ENCODE results near the gene THSD8.
"Not testable (repeated sequence)": the region's sequence is repeated elsewhere in the genome, so short reads cannot be mapped to it uniquely, and the experiment has no call there.

The THSD8 gene

DNA sequence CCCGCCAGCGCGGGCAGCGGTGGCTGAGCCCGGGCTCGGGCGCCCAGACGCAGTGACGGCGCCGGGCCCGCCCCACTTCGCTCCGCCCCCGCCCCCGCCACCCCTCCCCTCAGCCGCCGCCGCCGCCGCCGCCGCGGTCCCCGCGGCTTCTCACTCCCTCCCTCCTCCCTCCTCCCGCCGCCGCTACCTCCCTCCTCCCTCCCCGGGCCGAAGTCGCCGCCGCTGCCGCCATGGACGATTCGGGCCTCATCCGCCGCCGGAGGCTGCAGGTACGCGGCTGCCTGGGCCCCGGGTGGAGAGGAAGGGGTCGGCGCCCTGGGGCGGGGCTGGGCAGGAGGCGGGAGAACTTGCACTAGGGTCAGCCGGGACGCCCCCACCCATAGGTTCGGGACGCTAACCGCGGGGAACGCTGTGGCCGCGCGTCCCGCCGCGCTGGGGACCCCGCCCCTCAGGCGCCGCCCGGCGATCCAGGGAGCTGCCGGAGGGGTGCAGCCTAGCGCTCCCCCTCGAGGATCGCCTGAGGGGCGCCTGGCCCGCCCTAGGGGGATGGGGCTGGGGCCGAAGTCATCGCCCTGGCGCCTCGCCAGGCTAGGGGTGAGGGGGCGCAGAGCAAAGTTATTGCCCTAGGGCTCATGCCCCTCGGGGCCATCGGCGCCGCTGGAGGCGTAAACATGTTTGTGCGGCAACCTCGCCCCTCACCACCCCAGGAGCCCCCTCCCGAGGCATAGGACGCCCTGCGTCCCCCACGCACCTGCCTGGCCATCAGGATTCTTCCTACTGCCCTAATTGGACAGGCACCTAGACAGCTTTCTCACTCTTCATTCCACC lies 32.1 kb downstream of the THSD8 start:
- DNase-seq: no peak

DNA sequence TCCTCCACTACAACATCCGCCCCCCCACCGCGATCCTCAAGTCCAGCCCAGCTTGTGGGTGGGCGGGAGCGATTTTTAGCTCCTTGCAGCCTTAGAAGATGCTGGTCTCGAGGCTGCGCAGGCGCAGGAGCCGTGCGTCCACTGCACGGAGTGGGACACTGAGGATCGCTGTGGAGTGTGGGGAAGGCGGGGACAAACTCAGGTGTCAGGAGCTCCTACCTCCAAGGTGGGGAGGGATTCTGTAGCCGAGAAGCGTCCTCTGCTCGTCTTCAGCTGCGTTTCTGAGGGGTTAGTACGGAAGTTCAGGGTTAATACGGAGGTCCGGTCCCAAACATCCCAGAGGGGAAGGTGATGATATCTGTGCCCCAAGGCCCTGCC lies 32.7 kb downstream of the THSD8 start, which contains the start of gene RTBDN:
TSS of gene RTBDN (minus strand) at position 14 of the 378 bp plus-strand sequence. CDS start 4,600 bp downstream, outside the sequence.
- DNase-seq: no peak

DNA sequence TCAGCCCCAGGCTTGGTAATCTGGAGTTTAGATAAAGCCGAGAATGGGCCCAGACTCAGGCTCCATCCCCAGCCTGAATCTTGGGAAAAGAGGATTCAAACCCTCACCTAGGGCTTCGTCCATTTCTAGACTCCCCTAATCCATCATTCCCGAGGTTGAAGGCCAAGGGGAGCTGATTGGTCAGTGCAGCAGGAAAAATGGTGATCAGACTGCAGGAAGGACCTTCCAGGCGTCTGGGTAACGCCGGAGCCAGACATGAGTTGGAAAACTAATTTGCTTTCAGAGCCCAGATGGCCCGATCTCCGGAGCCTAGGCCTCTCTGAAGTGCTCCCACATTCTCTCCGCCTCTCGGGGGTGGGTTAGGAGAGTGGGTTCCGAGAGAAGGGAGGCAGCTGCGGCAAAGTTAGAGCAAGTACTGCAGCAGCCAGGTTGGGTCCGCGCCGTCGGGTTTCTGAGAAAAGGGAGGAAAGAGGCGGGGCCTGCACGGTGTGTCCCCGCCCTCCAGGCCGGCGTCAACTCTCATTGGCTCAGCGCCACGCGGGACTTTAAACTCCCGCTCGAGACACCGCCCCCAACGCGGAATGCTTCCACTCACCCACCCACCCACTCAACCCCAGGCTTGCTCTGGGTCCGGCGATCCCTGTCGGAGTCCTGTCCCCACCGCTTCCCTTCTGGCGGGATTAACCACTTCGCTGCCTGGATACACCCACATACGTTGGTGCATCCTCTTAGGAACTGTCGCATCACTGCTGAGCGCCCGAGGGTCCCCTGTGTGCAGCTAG lies 33.3 kb downstream of the THSD8 start:
- no peak for DNase-seq

DNA sequence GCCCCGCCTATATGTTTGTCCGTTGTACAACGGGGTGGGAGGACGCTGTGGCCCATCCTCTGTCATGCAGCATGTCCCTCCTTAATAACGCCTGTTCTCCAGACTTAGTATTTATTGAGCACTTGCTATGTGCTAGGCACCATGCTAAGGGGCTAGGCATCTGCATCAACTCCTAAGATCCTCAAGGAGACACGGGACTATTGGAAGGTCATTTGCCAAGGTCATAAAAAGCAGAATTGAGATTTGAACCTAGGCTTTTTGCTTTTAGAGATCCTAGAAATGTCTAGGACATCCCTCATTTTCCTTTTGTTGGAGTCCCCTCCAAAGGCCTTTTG lies 34.6 kb downstream of the THSD8 start:
- DNase-seq: no peak

DNA sequence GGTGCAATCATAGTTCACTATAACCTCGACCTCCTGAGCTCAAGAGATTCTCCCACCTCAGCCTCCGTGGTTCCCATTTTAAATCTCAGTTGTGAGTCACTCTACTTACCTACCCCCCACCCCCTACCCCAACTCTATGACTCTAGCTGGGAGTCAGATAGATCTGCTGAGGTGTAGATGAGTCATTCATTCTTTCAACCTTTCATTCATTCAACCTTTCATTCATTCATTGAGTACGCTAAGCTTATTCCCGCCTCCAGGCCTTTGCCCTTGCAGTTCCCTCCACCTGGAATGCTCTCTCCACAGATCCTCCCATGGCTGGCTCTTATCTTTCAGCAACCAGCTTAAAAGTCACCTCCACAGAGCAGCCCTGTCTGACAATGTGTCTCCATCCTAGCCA lies 35.4 kb downstream of the THSD8 start:
- no peak for DNase-seq

DNA sequence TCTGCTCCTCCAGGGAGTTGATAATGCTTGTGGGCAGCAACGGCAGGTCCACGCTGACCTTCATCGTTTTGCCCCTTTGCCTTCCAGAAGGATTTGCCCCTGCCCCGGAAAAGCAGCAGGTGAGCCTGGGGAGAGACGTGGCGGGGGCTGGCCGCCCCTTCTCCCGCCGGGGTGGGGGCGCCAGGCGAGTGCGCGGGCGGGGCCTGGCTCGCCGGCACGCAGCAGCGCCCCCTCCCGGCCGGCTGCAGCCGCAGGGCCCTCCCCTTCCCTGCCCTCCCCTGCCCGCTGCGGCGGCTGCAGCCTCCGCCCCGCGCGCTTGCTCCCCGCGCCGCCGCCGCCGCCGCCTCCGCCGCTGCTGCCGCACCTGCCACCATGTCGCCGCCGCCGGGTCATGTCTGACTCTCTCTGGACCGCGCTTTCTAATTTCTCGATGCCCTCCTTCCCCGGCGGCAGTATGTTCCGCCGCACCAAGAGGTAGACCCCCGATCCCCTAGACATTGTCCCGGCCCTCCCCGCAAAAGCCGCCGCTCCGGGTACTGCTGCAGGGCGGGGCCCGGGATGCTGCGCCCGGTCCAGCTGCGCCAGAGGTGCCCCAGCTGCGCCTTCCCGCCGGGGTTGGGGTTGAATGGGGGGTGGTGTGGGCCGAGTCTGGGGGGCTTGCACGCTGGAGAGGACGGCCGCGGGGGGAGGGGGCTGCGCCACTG lies 36.5 kb downstream of the THSD8 start, which contains the start of gene MAST1:
TSS of gene MAST1 (plus strand) at position 334 of the 704 bp plus-strand sequence. CDS start at position 392, 58 bp downstream.
- peak; percentile 5 for DNase-seq

DNA sequence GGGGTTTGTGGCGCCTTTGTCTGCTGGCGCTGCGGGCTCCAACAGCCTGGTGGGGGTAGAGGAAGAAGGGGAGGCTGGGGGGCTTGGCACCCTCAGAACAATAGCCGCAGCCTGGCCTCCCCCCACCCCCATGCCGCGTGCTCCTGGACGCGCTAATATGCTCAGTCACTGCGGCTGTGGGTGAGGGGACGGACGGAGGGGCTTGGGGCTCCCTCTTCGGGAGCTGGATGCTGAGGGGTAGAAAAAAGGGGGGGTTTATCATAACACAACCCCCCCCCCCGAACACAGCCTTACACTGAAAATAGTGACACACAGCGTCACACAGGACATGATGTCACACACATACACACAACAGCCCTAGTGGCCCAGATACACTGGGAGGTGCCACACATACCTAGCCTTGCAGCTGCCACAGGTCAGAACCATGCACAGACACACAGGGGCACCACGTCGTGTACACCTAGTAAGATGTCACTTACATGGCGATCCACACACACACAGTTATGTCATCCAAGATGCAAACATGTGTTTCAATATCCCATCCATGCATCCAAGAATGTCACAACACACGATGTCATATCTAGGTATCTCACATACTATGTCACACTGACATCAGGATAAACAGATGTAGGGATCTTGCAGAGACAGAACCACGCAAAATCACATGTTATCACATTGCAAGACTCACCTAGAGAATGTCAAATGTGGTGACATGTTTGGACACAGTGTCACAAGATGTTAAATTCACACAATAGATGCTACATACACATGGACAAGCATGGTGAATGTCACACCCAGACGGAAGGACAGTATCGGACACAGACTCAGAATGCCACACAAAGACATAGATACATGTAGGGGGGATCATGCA lies 37.3 kb downstream of the THSD8 start:
- peak; percentile 15 for DNase-seq

DNA sequence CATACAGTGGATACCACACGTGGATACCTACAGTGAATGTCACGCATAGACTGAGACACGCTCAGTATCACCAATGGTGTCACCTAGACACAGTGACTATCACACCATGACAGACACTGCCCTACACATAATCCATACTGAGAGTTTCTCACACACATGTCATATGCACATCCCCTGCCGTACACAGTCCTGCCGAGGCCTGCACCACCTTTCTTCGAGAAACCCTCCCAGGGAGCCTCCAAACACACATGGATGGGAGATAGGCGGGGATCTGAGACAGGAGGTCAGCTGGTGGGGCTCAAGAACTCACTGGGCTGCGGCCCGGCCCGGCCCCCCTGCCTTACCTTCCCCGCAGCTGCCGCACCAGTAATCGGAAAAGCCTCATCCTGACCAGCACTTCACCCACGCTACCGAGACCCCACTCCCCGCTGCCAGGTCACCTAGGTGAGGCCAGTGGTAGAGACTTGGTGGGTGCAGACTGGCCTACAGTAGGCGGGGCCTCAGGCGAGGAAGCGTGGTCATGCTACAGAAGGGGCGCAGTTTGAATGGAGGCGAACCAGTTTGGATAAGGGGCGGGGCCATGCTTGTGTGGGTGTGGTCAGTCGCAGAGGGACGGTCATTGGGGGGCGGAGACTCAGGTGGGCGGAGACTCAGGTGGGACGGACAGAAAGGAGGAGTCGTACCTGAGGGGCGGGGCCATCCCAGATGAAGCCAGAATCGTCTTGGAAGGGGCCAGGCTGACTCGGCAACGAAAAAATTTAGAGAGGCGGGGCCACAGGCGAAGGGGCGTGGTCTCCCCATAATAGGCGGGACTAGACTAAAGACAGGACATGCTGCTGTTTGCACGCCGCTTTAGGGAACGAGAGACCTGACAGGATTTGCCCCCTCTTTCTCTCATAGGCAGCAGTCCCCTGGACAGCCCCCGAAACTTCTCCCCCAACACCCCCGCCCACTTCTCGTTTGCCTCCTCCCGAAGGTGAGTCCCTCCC lies 38.5 kb downstream of the THSD8 start:
- no peak for DNase-seq

DNA sequence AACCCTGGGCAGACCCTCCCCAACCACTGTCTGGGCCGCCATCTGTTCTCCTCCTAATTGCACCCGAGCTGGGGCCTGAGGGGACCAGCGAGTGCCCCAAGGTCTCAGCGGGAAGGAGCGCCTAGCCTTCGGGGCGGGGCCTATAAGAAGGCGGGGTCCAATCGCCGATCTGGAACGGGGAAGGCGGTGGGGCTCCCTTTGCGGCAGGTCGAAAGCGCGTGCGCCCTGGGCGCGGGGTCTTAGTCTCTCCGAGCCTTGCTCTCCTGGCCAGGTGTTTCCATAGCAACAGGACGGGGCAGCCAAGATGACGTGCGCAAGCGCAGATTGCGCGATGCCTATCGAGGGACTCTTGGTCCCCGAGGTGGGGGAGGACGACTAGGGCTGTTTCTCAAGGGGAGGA lies 39.2 kb downstream of the THSD8 start:
- no peak for DNase-seq

DNA sequence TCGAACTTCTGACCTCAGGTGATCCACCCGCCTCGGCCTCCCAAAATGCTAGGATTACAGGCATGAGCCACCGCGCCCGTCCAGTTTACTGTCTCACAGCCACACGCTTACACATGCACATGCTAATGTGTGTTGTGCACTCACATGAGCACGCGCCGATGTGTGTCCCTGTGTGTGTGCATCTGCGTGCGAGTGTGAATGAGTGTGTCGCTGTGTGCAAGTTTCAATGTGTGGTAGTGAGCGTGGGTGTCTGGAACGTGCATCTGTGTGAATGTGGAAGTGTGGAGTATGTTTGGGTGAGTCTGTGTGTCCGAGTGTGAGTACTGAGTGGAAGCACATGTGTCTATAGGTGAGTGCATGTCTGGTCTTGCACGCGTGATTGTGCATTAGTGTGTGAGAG lies 40.6 kb downstream of the THSD8 start:
- no peak for DNase-seq

DNA sequence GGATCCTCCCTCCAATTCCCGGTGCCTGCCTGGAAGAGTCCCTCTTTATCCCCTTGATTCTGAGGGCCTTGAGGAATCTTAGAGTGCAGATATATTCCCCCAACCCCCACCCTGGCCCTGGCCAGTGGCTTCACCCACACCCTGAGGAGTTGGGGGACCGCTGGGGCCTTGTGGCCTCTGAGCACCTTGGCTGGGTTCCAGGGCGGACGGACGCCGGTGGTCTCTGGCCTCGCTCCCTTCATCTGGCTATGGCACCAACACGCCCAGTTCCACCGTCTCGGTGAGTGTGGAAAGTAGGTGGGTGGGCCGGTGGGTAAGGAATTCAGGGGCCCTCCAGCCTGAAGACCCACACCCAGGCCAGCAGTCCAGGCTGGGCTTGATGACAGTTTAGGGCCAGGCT lies 41.5 kb downstream of the THSD8 start:
- DNase-seq: no peak

DNA sequence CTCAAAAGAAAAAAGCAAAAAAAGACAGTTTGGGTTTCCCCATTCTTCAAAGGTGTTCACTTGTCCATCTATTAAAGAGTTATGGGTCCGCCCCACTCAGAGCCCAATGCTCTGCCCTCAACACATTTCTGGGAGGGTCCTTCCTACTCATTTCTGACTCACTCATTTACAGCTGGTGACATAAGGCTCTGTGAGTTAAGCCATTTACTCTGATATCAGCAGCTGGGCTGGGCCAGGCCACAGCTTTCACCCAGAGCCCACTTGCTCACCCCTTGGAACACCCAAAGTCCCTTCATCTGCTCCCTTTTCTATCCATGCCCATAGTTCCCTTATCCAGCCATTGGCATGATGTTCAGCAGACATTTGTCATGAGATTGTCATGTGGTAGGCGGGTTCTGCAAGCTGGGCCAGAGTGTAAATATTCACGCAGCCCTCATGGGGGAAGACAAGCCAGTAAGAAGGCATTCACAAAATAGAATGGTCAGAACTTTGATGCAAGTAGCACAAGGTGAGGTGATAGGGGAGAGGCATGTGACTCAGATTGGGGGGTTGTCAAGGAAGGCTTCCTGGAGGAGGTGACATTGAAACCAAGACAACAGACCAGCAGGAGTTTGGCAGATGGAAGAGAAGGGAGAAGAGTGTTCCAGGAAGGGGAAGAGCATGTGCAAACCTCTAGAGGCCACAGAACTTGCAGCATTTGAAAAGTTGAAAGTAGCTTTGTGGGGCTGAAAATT lies 42.3 kb downstream of the THSD8 start:
- no peak for DNase-seq

DNA sequence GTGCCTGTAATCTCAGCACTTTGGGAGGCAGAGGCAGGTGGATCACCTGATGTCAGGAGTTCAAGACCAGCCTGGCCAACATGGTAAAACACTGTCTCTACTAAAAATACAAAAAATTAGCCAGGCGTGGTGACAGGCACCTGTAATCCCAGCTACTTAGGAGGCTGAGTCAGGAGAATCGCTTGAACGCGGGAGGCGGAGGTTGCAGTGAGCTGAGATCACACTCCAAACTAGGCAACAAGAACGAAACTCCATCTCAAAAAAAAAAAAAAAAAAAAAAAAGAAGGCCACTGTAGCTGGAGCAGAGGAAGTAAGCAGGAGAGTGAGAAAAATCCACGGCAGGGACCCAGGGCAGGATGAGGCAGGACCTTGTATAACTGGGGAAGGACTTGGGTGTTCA lies 44.7 kb downstream of the THSD8 start:
- not testable (repeated sequence) for DNase-seq

DNA sequence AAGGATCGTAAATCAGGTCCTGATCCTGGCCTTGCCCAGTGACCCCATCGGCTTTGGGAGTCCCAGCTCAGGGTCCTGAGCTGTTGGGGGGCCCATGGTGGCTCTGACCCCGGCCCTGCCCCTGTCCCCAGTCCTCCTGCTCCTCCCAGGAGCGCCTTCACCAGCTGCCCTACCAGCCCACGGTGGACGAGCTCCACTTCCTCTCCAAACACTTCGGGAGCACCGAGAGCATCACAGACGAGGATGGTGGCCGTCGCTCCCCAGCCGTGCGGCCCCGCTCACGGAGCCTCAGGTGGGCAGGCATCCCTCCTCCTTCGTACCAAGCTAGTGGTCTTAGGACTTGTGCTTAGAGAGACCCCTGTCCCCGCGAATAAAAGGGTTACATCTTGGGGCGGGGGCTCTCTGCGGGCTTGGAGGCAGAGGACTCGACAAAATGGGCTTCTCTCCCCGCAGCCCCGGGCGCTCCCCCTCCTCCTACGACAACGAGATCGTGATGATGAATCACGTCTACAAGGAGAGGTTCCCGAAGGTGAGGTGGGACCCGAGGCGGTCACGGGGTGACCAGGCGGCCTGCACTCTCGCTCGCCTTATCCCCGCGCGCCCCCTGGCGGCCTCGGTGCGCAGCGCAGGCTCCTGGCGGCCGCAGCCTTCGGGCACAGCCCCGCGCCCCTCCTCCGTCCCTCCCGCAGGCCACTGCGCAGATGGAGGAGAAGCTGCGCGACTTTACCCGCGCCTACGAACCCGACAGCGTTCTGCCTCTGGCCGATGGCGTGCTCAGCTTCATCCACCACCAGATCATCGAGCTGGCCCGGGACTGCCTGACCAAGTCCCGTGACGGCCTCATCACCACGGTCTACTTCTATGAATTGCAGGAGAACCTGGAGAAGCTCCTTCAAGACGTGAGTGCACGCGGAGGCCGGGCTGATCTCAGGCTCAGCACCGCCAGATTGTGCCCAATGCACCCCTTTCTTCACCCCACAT lies 45.6 kb downstream of the THSD8 start:
- peak; percentile 28 for DNase-seq
